ENCODE data around the gene PTGR3.

Gene PTGR3, protein sequence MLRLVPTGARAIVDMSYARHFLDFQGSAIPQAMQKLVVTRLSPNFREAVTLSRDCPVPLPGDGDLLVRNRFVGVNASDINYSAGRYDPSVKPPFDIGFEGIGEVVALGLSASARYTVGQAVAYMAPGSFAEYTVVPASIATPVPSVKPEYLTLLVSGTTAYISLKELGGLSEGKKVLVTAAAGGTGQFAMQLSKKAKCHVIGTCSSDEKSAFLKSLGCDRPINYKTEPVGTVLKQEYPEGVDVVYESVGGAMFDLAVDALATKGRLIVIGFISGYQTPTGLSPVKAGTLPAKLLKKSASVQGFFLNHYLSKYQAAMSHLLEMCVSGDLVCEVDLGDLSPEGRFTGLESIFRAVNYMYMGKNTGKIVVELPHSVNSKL

GRCh38 chr18:75209129-75209950 is at the start of gene PTGR3:
TSS of gene PTGR3 (minus strand) at chr18:75209139. CDS start at chr18:75209058, 81 bp downstream.
- DNase-seq: peak; percentile 86

DNA sequence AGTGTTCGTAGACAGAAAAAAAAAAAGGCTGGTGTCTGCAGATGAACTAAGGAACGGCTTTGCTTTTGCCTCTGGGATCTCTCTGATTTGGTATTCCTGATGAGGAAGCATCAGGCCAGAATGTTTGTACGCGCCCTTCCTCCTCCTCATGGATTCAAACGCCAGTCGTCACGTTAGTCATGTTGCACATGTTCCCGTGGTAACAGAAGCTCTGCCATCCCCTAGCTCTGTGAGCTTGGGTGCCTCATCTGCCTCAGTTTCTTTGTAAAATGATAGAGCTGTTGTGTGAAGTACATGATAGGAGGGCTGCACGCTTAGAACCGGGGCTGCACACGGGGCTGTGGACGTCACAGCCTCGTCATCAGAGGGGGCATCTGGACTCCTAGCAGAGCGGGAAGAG is 48.7 kb upstream of the PTGR3 start:
- no peak for DNase-seq

- DNase-seq: no peak
Observed at GRCh38 chr18:75256376-75256775, 47.4 kb upstream of the PTGR3 start.

DNA sequence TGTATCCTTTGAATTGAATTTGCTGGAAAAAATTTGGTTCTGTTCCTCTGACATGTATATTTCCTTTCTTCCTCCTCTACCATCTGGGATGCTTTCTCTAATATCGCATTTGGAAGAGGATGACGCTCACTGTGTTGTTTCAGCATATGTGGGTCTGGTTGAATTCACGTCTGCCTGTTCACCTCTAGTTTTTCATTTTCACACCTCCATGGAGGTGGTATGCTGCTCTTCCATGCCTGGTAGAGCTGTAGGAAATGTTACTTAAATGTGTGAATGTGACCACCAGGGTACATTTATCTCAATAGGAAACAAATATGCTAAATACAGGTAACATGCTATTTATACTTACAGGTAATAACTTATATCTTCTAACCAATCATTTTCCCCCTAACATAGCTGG is 46.2 kb upstream of the PTGR3 start:
- DNase-seq: no peak

DNA sequence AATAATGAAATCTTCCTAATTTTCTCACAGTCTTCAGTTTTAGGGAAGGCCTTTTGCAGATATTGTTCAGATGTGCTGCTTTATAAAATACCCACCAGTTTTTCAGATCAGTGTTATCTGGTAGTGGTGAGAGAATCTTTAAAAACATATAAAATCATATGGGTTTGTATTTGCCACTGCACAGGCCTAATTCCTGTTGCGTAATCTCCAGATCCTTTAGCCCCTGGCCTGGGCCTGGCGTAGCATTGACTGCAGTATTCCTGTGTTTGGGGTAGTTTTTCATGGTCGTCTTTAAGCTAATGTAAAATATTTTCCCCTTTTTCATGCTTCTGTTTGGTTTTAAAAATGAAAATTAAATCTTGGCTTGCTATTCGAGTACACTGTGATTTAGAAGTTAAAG is 44.8 kb upstream of the PTGR3 start:
- no peak for DNase-seq

DNA sequence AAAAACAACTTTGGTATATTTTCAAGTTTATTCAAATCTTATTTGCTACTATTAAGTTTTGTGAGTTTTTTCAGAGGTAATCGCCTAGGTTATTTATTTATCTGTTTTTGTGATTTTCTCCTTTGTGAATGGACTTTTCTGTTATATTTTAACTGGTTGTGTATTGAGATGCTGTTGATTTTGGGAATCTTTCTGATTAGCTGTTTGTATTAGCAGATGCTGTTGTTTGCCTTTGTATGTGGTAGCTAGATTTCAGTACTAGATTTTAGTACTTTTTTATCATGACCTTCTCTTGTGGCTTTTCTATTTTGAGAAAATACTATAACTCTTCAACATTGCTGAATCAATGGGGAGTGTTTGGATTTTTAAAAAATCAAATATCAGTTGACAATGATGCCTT is 44.1 kb upstream of the PTGR3 start:
- DNase-seq: no peak

GRCh38 chr18:75252136-75252535 is 43.2 kb upstream of the PTGR3 start:
- DNase-seq: no peak

DNA sequence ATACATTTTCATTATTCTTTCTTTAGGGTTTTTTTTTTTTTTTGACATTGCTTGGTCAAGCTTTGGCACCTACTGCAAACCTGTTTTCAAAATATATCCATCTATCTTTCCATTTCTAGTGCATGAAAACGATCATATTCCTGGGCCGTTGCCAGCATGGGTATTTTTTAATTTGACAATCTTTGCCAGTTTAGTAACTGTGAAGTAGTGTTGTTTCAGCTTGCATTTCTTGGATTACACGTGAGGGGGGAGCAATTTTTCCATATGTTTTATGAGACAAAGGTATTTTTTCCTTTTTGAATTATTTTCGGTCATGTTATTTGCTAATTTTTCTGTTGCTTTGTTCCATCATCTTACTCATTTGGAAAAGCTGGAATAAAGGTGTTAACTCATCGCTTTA is 42.5 kb upstream of the PTGR3 start:
- no peak for DNase-seq

- no peak for DNase-seq
Observed at GRCh38 chr18:75250471-75250821, 41.5 kb upstream of the PTGR3 start.

DNA sequence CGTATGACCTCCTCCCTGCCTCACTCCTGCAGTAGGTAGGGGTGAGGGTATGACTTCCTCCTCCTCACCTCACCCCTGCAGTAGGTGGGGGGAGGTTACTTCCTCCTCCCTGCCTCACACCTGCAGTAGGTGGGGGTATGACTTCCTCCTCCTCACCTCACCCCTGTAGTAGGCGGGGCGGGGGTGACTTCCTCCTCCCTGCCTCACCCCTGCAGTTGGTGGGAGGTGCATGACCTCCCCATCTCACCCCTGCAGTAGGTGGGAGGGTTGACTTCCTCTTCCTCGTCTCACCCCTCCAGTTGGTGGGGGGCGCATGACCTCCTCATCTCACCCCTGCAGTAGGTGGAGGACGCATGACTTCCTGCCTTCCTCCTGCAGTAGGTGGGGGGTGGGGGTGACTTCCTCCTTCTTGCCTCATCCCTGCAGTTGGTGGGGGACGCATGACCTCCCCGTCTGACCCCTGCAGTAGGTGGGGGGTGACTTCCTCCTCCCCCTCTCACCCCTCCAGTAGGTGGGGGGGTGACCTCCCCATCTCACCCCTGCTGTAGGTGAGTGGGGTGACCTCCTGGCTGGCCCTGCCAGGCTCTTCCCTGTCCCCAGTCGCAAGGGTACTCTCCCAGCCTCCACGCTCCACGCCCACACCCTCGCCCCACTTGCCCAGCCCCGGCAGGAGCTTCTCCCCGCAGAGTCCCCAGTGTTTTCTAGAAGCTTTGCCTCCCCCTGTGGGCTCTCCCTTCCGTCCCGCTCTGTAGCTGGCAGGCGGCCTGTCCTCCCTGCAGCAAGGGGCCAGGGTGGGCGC is 40.9 kb upstream of the PTGR3 start:
- no peak for DNase-seq

- DNase-seq: no peak
Observed at GRCh38 chr18:75249175-75249518, 40.2 kb upstream of the PTGR3 start.

DNA sequence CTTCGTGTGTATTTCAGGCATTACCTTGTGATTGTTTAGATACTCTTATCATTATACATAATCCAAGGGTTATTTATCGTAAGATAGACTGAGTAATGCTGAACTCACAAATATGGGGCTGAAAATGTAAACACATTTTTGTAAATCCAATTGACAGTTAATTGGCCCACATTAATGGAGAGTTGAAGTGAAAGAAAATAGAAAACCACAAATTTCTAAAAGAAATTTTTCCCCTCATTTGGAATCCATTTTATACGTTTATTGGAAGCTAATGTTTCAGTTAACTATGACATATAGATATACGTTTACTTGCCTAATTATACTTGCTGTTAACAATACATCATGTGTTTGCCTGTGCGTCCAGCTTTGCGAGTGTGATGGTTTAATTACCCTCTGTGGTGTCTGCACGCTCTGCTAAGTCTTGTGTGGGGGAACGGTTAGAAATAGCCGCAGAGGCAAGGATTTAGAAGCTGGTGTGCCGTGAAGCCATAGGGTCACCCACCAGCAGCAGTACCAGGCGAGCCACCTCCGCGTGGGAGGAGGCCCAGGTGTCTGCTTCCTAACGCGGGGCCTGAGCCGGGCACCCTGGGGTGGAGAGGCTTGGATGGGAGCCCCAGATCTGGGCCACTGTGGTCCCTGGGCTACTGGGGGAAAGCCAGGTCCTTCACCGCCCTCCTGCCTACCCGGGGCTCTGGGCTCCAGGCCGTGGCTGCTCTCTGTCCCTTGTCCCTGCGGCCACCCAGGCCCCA is 39.7 kb upstream of the PTGR3 start:
- DNase-seq: peak; percentile 29

DNA sequence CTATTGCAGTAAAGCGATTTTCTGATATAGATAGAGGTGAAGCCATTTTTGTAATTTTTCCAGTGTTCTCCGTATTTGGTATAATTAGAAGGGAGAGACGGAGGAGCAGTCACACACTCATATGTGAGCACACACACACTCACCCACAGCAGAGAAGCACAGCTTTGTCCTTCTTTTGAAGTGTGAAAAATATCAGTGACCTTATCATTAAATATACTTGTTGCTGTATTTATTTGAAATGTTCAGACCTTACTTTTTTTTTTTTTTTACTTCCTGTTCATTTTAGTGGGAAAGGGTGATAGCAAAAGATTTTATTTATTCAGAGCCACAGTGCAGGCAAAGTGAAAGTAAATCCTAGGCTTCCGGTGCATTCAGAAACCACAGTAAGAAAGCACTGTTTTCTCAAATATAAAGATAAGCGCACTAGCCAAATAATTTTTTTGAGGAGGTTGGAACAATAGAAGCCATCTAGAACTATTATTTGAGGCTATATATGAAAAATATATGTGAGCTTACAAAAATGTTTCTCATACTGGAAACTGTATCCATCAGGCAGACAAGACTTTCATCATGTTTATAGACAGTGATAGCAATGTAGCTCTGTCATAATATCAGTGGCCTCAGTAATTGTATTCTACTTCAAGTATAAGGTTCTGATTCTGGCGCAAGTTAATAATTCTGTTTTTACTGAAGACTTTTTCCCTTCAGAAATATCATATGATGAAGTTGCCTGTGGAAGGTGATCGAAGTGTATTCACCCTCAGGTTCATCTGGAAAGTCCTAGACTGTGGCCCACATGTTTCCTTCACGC is 38.9 kb upstream of the PTGR3 start:
- peak; percentile 32 for DNase-seq

- DNase-seq: no peak
Observed at GRCh38 chr18:75246721-75247610, 38.0 kb upstream of the PTGR3 start.

GRCh38 chr18:75244351-75245313 is 35.7 kb upstream of the PTGR3 start:
- DNase-seq: no peak

- DNase-seq: no peak
Observed at GRCh38 chr18:75241705-75242104, 32.8 kb upstream of the PTGR3 start.

- no peak for DNase-seq
Observed at GRCh38 chr18:75240433-75240832, 31.5 kb upstream of the PTGR3 start.

DNA sequence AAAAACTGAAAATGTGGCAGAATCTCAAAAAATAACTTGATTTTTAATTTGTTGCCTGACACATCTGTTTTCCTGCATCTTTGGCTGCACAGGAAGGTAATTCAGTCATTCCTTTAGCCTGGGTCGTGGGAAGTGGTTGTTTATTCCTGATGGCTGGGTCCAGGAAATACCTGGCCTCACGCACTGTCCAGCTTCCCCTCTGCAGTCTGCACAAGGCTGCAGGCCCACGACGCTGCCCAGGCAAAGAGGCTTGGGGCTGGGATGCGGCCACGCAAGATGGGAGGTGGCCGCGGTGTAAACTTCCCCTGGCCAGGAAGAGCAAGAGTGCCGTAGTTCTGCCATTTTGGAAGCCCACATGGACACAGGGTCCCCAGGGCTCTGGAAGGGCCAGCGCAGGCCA is 29.8 kb upstream of the PTGR3 start:
- DNase-seq: no peak

DNA sequence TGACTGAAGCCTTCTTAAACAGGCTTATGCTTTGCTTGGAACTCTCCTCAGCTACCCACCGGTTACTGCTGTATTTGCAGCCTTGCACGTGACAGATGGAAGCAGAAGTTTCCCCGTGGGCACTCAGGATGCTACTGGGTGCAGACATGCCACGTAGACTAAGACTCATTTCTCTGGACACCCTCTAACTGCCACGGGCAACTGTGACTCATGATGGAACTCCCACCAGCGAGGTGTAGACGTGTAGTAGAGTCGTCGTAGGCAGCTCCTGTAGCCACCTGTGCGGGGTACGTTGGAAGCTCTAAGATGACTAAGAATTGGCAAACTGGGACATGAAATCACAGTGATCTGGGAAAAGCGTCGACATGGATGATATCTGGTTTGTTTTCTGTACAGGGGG is 29.2 kb upstream of the PTGR3 start:
- DNase-seq: no peak

- DNase-seq: no peak
Observed at GRCh38 chr18:75235896-75236295, 27.0 kb upstream of the PTGR3 start.
